ENCODE measurements around the gene FOXP2. TPM values are rescaled to one million over a fixed set of nuclear protein-coding genes. Genes with fewer than 3 reads are reported as not detected.

The FOXP2 gene
- total RNA-seq, 2 experiments from 2014 or later: not detected

GRCh38 chr7:114741911-114742310 is 327.3 kb downstream of the FOXP2 start:
- Mint-ChIP-seq H3K27ac (no peak overlapping the region), H3K27me3 (peaks cover 4% of the 10 kb centered on the region), H3K9me3 (no peaks in the 10 kb centered on the region), H3K4me1 (ENCODE audit: low read depth) (no peaks in the 10 kb centered on the region), H3K36me3 (ENCODE audit: low read depth) (no peaks in the 10 kb centered on the region), H3K4me3 (no peak overlapping the region)
- Histone ChIP-seq H3K9me3 (ENCODE audit: control insufficient read depth in 1 of 2, insufficient read depth in 1 of 2, low read length in 2 of 2) (no peaks in the 10 kb centered on the region), H3K4me3 (ENCODE audit: low read length) (no peak overlapping the region), H3K4me1 (ENCODE audit: insufficient read depth, low read length) (no peaks in the 10 kb centered on the region), H3K27ac (ENCODE audit: low read depth in 1 of 2, low read length in 2 of 2) (no peak overlapping the region), H3K27me3 (ENCODE audit: control insufficient read depth in 1 of 2, insufficient read depth in 2 of 2, low read length in 2 of 2) (no peaks in the 10 kb centered on the region), H3K36me3 (ENCODE audit: insufficient read depth, low read length) (no peaks in the 10 kb centered on the region)
- ChIA-PET POLR2A (no interaction called here), CTCF (no interaction called here)
- DNase-seq: no peak
- intact Hi-C loops (cut with DNase I, micrococcal nuclease): no loop called here
- no peak for ATAC-seq (ENCODE audit: poor library complexity)
- no peak for TF ChIP-seq CTCF (IDR thresholded peaks at IDR 0.05)

Small RNAs within 50 kb of the gene (microRNA-seq; reads per million reads assigned to microRNA genes)
- not detected for gene MIR3666 (ENCODE audit: borderline microRNAs expressed, borderline replicate concordance)

Measured in CD4-positive, alpha-beta T cell (primary cell).